ENCODE measurements around the gene NAT16. TPM values are rescaled to one million over a fixed set of nuclear protein-coding genes. Genes with fewer than 3 reads are reported as not detected.
"Not testable (repeated sequence)": the region's sequence is repeated elsewhere in the genome, so short reads cannot be mapped to it uniquely, and the experiment has no call there.

Gene NAT16
- total RNA-seq, 1 experiment from 2014 or later = not detected

DNA sequence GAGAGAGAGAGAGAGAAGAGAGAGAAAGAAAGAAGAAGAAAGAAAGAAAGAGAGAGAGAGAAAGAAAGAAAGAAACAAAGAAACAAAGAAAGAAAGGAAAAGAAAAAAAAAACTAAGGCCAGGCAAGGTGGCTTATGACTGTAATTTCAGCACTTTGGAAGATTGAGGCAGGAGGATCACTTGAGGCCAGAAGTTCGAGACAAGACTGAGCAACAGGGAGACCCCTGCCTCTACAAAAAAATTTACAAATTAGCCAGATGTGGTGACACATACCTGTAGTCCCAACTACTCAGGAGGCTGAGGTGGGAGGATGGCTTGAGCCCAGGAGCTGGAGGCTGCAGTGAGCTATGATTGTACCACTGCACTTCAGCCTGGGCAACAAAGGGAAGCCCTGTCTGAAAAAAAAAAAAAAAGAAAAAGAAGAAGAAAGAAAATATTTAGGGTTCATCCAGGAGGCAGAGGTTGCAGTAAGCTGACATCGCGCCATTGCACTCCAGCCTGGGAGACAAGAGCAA, 50.4 kb downstream of the NAT16 start:
- DNase-seq (ENCODE audit: low read depth) = no peak

DNA sequence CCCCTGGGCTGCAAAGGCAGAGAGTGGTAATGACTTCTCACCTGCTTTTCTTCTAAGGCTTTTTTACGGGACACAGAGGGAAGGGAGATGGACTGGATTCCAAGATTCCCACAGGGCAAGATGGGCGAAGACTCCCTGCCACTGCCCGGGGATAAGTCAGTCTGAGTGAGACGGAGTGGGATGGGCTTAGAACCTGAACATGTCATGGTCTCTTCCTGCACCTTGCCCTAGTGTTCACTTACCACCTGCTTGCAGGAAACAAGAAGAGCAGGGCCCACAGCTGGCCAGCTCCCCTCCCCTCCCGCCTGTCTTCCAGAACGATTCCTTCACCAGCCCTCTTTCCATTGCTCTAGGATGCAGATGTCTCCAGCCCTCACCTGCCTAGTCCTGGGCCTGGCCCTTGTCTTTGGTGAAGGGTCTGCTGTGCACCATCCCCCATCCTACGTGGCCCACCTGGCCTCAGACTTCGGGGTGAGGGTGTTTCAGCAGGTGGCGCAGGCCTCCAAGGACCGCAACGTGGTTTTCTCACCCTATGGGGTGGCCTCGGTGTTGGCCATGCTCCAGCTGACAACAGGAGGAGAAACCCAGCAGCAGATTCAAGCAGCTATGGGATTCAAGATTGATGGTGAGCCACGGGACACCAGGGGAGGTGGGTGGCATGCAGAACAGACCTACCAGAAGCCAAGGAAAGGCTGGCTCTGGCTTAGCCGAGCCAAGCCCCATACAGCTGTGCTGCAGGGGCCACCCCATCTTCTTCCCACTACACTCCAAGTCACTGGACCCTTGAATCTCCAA, 51.9 kb downstream of the NAT16 start:
- DNase-seq (ENCODE audit: low read depth) = no peak

DNA sequence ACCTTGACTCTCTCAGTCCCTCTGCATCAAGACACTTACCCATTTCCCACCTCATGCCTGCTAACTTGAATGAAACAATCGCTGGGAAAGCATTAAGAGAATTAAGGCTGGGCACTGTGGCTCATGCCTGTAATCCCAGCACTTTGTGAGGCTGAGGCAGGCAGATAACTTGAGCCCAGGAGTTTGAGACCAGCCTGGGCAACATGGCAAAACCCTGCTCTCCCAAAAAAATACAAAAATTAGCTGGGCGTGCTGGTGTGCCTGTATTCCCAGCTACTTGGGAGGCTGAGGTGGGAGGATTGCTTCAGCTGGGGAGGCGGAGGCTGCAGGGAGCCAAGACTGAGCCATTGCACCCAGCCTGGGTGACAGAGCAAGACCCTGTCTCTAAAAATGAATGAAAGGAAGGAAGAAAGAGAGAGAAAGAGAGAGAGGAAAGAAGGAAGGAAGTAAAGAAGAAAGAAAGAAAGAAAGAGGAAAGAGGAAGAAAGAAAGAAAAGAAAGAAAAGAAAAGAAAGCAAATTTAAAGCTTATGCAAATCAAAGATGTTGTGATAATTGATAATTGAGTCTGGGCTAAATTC, 52.5 kb downstream of the NAT16 start:
- no peak for DNase-seq (ENCODE audit: low read depth)

DNA sequence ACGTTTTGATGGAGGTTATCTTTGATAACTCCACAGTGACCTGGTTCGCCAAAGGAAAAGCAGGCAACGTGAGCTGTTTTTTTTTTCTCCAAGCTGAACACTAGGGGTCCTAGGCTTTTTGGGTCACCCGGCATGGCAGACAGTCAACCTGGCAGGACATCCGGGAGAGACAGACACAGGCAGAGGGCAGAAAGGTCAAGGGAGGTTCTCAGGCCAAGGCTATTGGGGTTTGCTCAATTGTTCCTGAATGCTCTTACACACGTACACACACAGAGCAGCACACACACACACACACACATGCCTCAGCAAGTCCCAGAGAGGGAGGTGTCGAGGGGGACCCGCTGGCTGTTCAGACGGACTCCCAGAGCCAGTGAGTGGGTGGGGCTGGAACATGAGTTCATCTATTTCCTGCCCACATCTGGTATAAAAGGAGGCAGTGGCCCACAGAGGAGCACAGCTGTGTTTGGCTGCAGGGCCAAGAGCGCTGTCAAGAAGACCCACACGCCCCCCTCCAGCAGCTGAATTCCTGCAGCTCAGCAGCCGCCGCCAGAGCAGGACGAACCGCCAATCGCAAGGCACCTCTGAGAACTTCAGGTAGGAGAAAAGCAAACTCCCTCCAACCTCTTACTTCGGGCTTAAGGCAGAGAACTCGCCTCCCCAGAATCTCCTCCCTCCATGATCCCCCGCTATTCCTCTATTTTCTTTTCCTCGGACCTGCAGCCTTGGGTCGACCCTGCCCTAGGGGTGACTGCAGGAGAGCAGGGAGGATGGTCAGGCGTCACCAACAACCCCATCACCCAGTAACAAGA, 53.2 kb downstream of the NAT16 start, which contains the start of gene SERPINE1:
Gene SERPINE1 (plus strand): TSS at position 454 of the 809 bp plus-strand sequence. CDS start 1,290 bp downstream, outside the sequence.
- peak; percentile 98 for DNase-seq (ENCODE audit: low read depth)

DNA sequence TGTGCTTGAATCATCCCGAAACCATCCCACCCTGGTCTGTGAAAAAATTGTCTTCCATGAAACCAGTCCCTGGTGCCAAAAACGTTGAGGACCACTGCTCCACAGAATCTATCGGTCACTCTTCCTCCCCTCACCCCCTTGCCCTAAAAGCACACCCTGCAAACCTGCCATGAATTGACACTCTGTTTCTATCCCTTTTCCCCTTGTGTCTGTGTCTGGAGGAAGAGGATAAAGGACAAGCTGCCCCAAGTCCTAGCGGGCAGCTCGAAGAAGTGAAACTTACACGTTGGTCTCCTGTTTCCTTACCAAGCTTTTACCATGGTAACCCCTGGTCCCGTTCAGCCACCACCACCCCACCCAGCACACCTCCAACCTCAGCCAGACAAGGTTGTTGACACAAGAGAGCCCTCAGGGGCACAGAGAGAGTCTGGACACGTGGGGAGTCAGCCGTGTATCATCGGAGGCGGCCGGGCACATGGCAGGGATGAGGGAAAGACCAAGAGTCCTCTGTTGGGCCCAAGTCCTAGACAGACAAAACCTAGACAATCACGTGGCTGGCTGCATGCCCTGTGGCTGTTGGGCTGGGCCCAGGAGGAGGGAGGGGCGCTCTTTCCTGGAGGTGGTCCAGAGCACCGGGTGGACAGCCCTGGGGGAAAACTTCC, 54.0 kb downstream of the NAT16 start:
- DNase-seq (ENCODE audit: low read depth) = peak; percentile 92

DNA sequence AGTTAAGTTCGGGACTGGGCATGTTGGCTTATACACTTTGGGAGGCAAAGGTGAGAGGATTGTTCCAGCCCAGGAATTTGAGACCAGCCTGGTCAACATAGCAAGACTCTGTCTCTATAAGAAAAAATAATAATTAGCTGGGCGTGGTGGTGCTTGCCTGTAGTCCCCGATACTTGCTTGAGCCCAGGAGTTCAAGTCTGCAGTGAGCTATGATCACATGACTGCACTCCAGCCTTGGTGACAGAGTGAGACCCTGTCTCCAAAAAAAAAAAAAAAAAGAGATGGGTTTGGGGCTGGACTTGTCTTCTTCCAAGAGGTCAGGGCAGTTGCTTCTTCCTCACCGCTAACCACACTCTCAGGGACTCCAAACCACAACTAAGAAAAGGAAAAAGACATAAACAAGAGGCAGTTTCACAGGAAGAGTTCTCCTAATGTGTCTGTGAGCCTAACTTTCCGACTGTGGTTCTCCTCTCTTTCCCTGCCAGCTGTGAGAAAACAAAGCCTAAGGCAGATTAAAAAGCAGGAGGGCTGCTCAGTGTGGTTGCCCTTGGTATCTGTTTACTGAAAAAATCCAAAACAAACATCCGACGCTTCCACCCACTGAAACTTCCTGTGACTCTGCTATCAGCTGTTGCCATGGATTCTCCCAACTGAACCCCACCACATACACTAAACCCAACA, 55.6 kb downstream of the NAT16 start:
- peak; percentile 91 for DNase-seq (ENCODE audit: low read depth)

DNA sequence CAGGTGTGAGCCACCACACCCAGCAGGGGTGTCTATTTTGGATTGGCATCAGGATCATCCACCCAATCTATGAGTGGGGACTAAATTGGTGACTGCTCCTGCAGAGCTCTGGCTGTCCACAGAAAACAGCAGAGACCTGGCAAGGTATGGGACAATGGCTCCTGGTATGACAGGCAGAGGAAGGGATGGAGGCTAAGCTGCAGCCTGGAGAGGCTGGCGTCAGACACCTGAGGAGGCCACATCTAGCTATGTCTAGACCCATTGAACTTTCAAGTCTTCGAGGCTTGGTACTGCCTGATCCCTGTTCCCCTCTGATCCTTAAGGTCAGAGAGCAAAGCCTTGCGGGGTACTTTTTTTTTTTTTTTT, 56.4 kb downstream of the NAT16 start:
- DNase-seq (ENCODE audit: low read depth) = no peak

DNA sequence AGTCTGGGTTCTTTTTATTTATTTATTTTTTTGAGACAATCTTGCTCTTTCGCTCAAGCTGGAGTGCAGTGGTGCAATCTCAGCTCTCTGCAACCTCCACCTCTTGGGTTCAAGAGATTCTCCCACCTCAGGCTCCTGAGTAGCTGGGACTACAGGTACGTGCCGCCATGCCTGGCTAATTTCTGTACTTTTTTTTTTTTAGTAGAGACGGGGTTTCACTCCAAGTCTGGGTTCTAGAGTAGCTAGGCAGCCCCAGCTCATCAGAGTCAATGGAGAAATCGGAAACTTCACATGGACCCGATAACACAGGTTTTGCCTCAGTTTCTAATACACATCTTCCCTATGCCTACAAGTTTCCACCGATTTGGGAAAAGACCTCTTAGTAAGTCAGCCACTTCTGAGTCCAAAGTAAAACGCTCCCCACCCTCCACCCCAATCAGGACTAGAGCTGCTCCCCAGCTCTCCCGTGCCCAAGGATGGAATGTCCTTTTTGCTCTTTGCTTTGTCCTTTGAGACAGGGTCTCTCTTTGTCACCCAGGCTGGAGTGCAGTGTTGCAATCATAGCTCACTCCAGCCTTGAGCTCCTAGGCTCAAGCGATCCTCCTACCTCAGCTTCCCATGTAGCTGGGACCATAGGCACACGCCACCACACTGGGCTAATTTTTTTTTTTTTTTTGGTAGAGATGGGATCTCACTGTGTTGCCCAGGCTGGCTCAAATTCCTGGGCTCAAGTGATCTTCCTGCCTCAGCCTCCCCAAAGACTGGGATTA, 57.0 kb downstream of the NAT16 start:
- DNase-seq (ENCODE audit: low read depth) = no peak

DNA sequence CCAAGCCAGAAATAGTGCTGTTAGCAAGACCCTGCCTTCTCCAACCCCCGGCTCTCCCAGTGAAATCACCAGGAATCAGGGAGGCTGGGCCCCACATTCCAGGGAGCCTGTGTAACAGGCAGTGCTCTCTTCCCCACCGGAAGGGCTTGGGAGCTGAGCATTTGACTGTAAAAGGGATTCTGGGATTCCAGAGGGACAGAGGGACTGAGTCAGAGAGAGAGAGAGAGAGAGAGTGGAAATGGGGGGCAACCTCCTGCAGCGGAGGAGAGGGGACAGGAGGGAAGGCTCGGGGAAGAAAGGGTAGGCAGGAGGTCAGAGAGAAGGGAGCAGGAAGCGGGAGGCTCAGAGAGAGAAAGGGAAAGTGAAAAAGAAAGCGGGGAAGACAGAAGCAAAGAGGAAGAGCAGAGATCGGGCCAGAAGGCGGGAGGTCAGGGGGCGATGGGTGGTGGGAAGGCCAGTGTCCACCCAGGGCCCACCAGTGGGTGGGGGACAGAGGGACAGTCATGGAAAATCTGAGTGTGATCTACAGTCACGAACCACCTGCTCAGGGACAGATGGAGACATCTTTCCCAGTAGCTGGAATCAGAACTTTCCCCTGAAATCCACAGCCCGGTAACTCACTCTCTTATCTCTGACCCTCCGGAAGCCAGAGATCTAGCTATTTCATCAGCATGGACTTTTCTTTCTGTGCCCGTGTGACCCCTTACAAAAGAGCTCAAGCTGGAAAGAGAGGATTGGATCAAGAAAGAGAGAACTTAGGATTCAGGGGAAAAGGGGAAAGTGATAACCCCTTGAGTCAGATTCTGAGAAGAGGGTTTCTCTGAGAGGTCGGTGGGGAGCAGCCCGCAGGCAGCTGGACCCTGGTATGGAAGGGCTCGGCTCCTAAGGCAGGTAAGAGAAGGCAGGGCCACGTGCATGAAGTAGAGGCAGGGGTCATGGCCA, 57.8 kb downstream of the NAT16 start:
- DNase-seq (ENCODE audit: low read depth) = peak; percentile 96

DNA sequence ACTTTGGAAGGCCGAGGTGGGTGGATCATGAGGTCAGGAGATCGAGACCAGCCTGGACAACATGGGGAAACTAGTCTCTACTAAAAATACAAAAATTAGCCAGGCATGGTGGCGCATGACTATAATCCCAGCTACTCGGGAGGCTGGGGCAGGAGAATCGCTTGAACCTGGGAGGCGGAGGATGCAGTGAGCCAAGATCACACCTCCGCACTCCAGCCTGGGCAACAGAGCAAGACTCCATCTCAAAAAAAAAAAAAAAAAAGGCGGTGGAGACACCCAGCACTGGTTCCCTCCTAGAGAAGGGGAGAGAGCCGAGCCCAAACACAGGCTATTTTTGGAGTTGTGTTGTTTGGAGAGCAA, 58.5 kb downstream of the NAT16 start:
- not testable (repeated sequence) for DNase-seq (ENCODE audit: low read depth)

Small RNA genes within 50 kb of the gene (small RNA-seq; reads per million reads assigned to genes)
- gene MIR4653 = not detected

Other genes with a start within 250 kb of the NAT16 start
- gene MUC3A, start 230.8 kb downstream of the NAT16 start, total RNA-seq (2014; rRNA removed; shearing (Covaris generic)) = not detected in 2 replicates
- not detected in 2 replicates for gene MUC12, start 210.7 kb downstream of the NAT16 start, total RNA-seq (2014; rRNA removed; shearing (Covaris generic))
- not detected in 2 replicates for gene MUC17, start 160.2 kb downstream of the NAT16 start, total RNA-seq (2014; rRNA removed; shearing (Covaris generic))
- 10.8 and 11.4 TPM in 2 replicates for gene TRIM56, start 94.8 kb downstream of the NAT16 start, total RNA-seq (2014; rRNA removed; shearing (Covaris generic))
- 179 and 187 TPM in 2 replicates for gene SERPINE1, start 53.2 kb downstream of the NAT16 start, total RNA-seq (2014; rRNA removed; shearing (Covaris generic))
- gene AP1S1, start 25.8 kb downstream of the NAT16 start, total RNA-seq (2014; rRNA removed; shearing (Covaris generic)) = 184 TPM in 2 replicates
- gene VGF, start 14.7 kb downstream of the NAT16 start, total RNA-seq (2014; rRNA removed; shearing (Covaris generic)) = 29.8 and 45.2 TPM in 2 replicates
- 0.21 TPM in 1 of 2 replicates, not detected in the other for gene MOGAT3, start 20.7 kb upstream of the NAT16 start, total RNA-seq (2014; rRNA removed; shearing (Covaris generic))
- 90.0 and 102 TPM in 2 replicates for gene PLOD3, start 37.3 kb upstream of the NAT16 start, total RNA-seq (2014; rRNA removed; shearing (Covaris generic))
- gene ZNHIT1, start 37.9 kb upstream of the NAT16 start, total RNA-seq (2014; rRNA removed; shearing (Covaris generic)) = 148 and 157 TPM in 2 replicates
- 7.5 and 10.6 TPM in 2 replicates for gene CLDN15, start 57.5 kb upstream of the NAT16 start, total RNA-seq (2014; rRNA removed; shearing (Covaris generic))
- gene FIS1, start 64.8 kb upstream of the NAT16 start, total RNA-seq (2014; rRNA removed; shearing (Covaris generic)) = 137 and 211 TPM in 2 replicates
- 19.6 and 23.8 TPM in 2 replicates for gene IFT22, start 141.5 kb upstream of the NAT16 start, total RNA-seq (2014; rRNA removed; shearing (Covaris generic))
- gene COL26A1, start 182.6 kb upstream of the NAT16 start, total RNA-seq (2014; rRNA removed; shearing (Covaris generic)) = 0.02 TPM in 1 of 2 replicates, not detected in the other

Measured in HT1080 (cell line).